ENCODE data around the gene HS3ST6. TPM values are rescaled to one million over a fixed set of nuclear protein-coding genes. Genes with fewer than 3 reads are reported as not detected.
"Not testable (repeated sequence)": the region's sequence is repeated elsewhere in the genome, so short reads cannot be mapped to it uniquely, and the experiment has no call there.

HS3ST6 gene
- total RNA-seq, 1 experiment from 2014 or later: not detected

DNA sequence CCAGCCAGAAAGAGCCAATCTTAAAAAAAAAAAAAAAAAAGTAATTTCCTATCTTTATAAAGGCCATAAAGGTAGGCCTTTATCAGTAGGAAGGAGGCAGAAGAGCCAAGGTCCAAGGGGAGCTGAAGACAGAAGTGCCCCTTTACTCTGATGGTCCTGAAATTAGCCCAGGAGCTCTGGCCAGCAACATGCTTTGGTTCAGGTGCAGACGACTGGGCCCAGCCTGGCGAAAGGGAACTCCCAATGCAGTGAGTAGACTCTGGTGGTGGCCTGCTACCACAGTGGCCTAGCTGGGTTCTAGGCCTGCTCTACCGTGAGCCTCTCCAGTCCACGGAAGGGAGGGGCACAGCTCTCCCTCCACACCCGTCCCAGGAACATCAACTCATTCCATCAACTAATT is 23.1 kb downstream of the HS3ST6 start:
- no peak overlapping the region for H3K27ac ChIP-seq
- no peak overlapping the region for H3K4me3 ChIP-seq
- DNase-seq: no peak
- H3K36me3 ChIP-seq: no peaks in the 10 kb centered on the region
- no peaks in the 10 kb centered on the region for H3K4me1 ChIP-seq
- peaks cover 27% of the 10 kb centered on the region for H3K27me3 ChIP-seq
- no peaks in the 10 kb centered on the region for H3K9me3 ChIP-seq (replicated peaks)

- Histone ChIP-seq H3K4me3 (no peak overlapping the region), H3K9me3 (replicated peaks) (no peaks in the 10 kb centered on the region), H3K27me3 (peaks cover 25% of the 10 kb centered on the region), H3K27ac (no peak overlapping the region), H3K36me3 (no peaks in the 10 kb centered on the region), H3K4me1 (no peaks in the 10 kb centered on the region)
- DNase-seq: no peak
Measured at GRCh38 chr16:1890708-1891050, 27.5 kb downstream of the HS3ST6 start.

GRCh38 chr16:1890024-1890707 is 28.0 kb downstream of the HS3ST6 start:
- no peaks in the 10 kb centered on the region for H3K36me3 ChIP-seq
- peaks cover 22% of the 10 kb centered on the region for H3K27me3 ChIP-seq
- no peak for DNase-seq
- H3K9me3 ChIP-seq (replicated peaks): no peaks in the 10 kb centered on the region
- H3K27ac ChIP-seq: no peak overlapping the region
- H3K4me1 ChIP-seq: no peaks in the 10 kb centered on the region
- H3K4me3 ChIP-seq: no peak overlapping the region

DNA sequence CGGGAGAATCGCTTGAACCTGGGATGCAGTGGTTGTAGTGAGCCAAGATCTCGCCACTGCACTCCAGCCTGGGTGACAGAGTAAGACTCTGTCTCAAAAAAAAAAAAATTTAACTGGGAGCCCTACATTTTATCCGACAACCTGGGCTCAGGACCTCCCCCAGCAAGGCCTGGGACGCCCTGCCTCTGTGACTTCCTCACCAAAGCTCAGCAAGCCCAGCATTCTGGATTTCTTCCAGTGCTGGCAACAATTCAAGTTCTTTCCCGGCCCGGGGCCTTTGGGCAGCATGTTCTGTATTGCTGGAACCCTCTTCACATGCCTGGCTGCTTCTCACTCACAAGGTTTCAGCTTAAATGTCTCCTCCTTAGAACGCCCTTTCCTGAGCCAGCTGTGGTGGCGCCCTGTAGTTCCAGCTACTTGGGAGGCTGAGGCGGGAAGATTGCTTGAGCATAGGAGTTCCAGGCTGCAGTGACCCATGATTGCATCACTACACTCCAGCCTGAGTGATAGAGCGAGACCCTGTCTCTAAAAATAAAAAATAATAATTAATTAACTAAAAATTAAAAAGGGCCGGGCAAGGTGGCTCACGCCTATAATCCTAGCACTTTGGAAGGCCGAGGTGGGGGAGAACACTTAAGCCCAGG is 30.4 kb downstream of the HS3ST6 start:
- Histone ChIP-seq H3K4me1 (no peaks in the 10 kb centered on the region), H3K4me3 (no peak overlapping the region), H3K27ac (no peak overlapping the region), H3K36me3 (no peaks in the 10 kb centered on the region), H3K9me3 (replicated peaks) (no peaks in the 10 kb centered on the region), H3K27me3 (peaks cover 26% of the 10 kb centered on the region)
- DNase-seq: no peak

DNA sequence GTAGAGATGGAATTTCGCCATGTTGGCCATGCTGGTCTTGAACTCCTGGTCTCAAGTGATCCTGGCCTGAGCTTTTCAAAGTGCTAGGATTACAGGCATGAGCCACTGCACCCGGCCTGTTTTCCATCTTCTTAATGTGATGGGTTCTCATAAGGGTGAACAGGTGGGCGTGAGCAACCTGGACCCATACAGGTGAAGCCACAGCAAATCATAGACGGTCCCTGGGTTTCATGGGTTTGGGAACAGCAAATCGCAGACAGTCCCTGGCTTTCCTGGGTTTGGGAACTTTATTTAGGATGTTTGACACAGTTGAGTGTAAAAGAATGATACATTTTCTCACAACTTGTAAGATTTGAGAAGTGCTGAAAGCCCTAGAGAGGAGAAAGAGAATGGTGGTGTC is 33.3 kb downstream of the HS3ST6 start:
- Histone ChIP-seq H3K27ac (no peak overlapping the region), H3K9me3 (replicated peaks) (no peaks in the 10 kb centered on the region), H3K36me3 (no peaks in the 10 kb centered on the region), H3K4me1 (no peaks in the 10 kb centered on the region), H3K4me3 (no peak overlapping the region), H3K27me3 (peaks cover 14% of the 10 kb centered on the region)
- no peak for DNase-seq

- peaks cover 13% of the 10 kb centered on the region for H3K27me3 ChIP-seq
- H3K4me1 ChIP-seq: no peaks in the 10 kb centered on the region
- H3K36me3 ChIP-seq: no peaks in the 10 kb centered on the region
- no peak overlapping the region for H3K4me3 ChIP-seq
- no peak for DNase-seq
- no peaks in the 10 kb centered on the region for H3K9me3 ChIP-seq (replicated peaks)
- no peak overlapping the region for H3K27ac ChIP-seq
Measured at GRCh38 chr16:1884155-1884760, 34.0 kb downstream of the HS3ST6 start.

- DNase-seq; H3K4me1 ChIP-seq; H3K4me3 ChIP-seq; H3K9me3 ChIP-seq (replicated peaks); H3K27ac ChIP-seq; H3K36me3 ChIP-seq; H3K27me3 ChIP-seq: not testable (repeated sequence)
Measured at GRCh38 chr16:1881172-1881571, 37.0 kb downstream of the HS3ST6 start.

DNA sequence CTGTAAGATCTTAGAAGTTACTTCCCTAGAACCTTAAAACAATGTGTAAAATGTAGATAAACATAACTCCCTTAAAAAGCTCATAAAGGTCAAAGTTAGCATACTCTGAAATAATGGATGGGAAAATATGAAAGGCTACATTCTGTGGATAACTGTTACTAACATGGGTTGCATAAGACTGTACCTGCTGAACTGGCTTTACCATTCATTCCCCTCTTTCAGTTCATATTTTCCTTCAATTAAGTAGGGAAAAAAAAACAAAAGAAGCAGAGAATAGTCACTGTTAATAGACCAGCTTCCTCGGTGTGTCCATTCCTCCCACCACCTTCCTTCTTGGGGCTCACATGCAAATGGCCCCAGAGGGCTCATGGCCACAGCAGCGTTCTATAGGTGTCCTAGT is 38.7 kb downstream of the HS3ST6 start:
- no peak overlapping the region for H3K27ac ChIP-seq
- no peaks in the 10 kb centered on the region for H3K9me3 ChIP-seq (replicated peaks)
- H3K4me1 ChIP-seq: no peaks in the 10 kb centered on the region
- no peaks in the 10 kb centered on the region for H3K36me3 ChIP-seq
- no peak for DNase-seq
- peaks cover 3% of the 10 kb centered on the region for H3K27me3 ChIP-seq
- H3K4me3 ChIP-seq: no peak overlapping the region

DNA sequence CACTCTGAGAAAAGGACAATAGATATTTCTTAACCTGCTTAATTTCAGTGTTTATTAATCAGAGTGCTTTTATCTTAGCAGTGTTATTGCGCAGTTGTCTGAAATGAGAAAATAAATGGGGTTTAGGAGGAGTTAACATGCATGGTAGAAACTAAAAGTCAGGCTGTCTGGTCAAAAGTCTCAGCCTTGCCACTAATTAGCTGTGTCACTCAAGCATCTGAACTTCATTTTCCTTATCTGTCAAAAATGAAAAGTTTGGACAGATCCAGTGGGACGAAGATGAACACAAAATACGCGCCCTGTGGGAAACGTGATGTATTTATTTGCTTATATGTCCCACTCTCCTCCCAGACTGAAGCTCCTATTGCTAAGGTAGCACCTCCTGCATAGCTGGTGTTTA is 40.0 kb downstream of the HS3ST6 start:
- H3K9me3 ChIP-seq (replicated peaks): no peaks in the 10 kb centered on the region
- H3K4me1 ChIP-seq: no peaks in the 10 kb centered on the region
- no peak overlapping the region for H3K4me3 ChIP-seq
- H3K36me3 ChIP-seq: no peaks in the 10 kb centered on the region
- H3K27me3 ChIP-seq: peaks cover 3% of the 10 kb centered on the region
- no peak overlapping the region for H3K27ac ChIP-seq
- no peak for DNase-seq

DNA sequence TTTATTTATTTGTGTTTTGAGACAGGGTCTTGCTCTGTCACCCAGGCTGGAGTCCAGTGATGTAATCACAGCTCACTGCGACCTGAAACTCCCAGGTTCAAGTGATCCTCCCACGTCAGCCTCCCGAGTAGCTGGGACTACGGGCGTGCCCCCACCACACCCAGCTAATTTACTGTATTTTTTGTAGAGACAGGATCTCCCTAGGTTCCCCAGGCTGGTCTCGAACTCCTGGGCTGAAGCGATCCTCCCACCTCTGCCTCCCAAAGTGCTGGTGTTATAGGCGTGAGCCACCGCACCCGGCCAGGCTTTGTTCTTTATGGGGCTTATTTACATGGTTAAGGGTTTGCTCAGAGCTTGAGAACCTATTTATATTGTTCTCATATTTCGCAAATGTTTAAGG is 40.4 kb downstream of the HS3ST6 start:
- Histone ChIP-seq H3K4me3 (no peak overlapping the region), H3K4me1 (no peaks in the 10 kb centered on the region), H3K36me3 (no peaks in the 10 kb centered on the region), H3K27ac (no peak overlapping the region), H3K9me3 (replicated peaks) (no peaks in the 10 kb centered on the region), H3K27me3 (peaks cover 3% of the 10 kb centered on the region)
- DNase-seq: no peak

- H3K36me3 ChIP-seq: no peaks in the 10 kb centered on the region
- no peaks in the 10 kb centered on the region for H3K9me3 ChIP-seq (replicated peaks)
- H3K27ac ChIP-seq: no peak overlapping the region
- H3K4me1 ChIP-seq: no peaks in the 10 kb centered on the region
- H3K27me3 ChIP-seq: peaks cover 3% of the 10 kb centered on the region
- no peak for DNase-seq
- H3K4me3 ChIP-seq: no peak overlapping the region
Measured at GRCh38 chr16:1877089-1877488, 41.1 kb downstream of the HS3ST6 start.

DNA sequence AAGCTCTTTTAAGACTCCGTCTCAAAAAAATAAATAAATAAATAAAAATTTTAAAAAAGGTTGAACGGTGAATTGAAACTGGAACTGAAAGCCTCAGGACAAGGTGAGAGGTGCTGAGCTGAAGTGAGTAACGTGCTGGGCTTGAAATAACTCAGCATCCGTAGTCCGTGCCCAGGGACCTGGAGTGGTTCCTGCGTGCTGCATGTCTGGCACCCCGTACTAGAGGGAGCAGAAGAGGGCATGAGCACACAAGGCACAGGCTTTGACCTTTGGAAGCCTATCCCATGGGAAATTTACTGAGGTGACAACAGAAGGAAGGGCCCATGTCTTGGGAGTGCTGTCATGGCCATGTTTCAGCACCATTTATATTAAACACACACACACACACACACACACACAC is 41.7 kb downstream of the HS3ST6 start:
- Histone ChIP-seq H3K36me3 (no peaks in the 10 kb centered on the region), H3K4me3 (no peak overlapping the region), H3K4me1 (no peaks in the 10 kb centered on the region), H3K9me3 (replicated peaks) (no peaks in the 10 kb centered on the region), H3K27me3 (peaks cover 3% of the 10 kb centered on the region), H3K27ac (no peak overlapping the region)
- DNase-seq: no peak

GRCh38 chr16:1876066-1876465 is 42.1 kb downstream of the HS3ST6 start:
- H3K4me1 ChIP-seq; H3K9me3 ChIP-seq (replicated peaks); DNase-seq; H3K27me3 ChIP-seq; H3K27ac ChIP-seq; H3K4me3 ChIP-seq; H3K36me3 ChIP-seq: not testable (repeated sequence)

DNA sequence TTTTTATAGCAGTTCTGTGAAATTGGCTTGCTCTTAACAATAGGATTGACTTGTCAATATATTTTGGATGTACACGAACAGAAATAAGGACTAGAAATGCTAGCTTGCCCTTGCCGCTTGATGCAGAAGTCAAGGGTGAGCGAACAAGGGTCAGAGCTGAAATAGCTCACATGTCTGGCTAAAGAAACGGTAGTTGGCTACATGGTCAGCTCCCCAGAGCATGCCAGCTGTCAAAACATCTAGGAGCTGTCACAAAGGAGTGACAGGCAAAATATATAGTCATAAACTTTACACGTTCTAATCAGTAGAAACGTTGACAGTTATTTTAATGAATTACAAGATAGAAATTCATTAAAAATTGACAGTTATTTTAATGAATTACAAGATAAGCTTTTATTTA is 43.4 kb downstream of the HS3ST6 start:
- Histone ChIP-seq H3K36me3 (no peaks in the 10 kb centered on the region), H3K27ac (no peak overlapping the region), H3K9me3 (replicated peaks) (no peaks in the 10 kb centered on the region), H3K4me3 (no peak overlapping the region), H3K27me3 (peaks cover 3% of the 10 kb centered on the region), H3K4me1 (peaks cover 6% of the 10 kb centered on the region; the same call in 1 of the 2 replicates)
- DNase-seq: no peak

DNA sequence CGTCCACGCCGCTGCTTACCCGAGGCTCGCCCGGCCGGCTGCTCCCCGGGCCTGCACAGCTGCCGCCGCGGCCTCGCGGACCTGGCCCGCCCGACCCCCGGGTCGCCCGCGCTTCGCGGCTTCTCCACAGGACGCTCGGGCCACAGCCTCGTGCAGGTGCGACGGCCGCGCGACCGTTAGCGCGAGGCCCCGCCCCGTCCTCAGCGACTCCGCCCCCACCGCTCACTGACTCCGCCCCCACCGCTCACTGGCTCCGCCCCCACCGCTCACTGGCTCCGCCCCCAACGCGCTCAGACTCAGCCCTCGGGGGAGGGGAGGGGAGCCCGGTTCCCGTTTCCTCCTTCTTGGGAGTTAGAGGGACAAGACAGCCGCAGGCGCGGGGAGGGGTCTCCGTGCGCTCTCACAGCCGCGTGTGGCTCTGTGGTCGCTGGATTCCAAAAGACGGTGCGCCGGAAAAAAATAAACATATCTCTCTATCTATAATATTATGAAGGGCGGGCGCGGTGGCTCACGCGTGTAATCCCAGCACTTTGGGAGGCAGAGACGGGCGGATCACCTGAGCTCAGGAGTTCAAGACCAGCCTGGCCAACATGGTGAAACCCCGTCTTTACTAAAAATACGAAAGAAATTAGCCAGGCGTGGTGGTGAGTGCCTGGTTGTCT is 46.1 kb downstream of the HS3ST6 start, which contains the start of gene MEIOB:
MEIOB (minus strand) TSS at position 191 of the 662 bp plus-strand sequence. CDS start 3,989 bp downstream, outside the sequence.
- Histone ChIP-seq H3K4me1 (peaks cover 6% of the 10 kb centered on the region; the same call in 1 of the 2 replicates), H3K27ac (no peak within 1 kb of the TSS), H3K4me3 (no peak within 1 kb of the TSS), H3K36me3 (no peaks in the 10 kb centered on the region), H3K27me3 (no peaks in the 10 kb centered on the region; the same call in 1 of the 2 replicates), H3K9me3 (replicated peaks) (no peaks in the 10 kb centered on the region)
- no peak for DNase-seq

All from SJCRH30 (cell line).